ENCODE measurements around the gene DBNL.

- TF ChIP-seq, protein P1, sequence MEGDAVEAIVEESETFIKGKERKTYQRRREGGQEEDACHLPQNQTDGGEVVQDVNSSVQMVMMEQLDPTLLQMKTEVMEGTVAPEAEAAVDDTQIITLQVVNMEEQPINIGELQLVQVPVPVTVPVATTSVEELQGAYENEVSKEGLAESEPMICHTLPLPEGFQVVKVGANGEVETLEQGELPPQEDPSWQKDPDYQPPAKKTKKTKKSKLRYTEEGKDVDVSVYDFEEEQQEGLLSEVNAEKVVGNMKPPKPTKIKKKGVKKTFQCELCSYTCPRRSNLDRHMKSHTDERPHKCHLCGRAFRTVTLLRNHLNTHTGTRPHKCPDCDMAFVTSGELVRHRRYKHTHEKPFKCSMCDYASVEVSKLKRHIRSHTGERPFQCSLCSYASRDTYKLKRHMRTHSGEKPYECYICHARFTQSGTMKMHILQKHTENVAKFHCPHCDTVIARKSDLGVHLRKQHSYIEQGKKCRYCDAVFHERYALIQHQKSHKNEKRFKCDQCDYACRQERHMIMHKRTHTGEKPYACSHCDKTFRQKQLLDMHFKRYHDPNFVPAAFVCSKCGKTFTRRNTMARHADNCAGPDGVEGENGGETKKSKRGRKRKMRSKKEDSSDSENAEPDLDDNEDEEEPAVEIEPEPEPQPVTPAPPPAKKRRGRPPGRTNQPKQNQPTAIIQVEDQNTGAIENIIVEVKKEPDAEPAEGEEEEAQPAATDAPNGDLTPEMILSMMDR (IDR thresholded peaks at IDR 0.05), result no peak
- TF ChIP-seq POLR2AphosphoS5 (IDR thresholded peaks at IDR 0.05) (no peak), POLR2A (IDR thresholded peaks at IDR 0.05) (no peak)
Observed at GRCh38 chr7:44059219-44060090, 15.0 kb downstream of the DBNL start.
